ENCODE results near the gene ADPRM. TPM values are rescaled to one million over a fixed set of nuclear protein-coding genes. Genes with fewer than 3 reads are reported as not detected.

Gene ADPRM
- polyA plus RNA-seq, 2 of the 4 experiments (the other 2 are of a cell fraction), result 8.3 to 25.2 TPM

Other genes starting within 250 kb of the ADPRM start
- gene MYH4, start 228.0 kb upstream of the ADPRM start, polyA plus RNA-seq (2011; rRNA removed), result not detected in 2 replicates
- gene MYH4, start 228.0 kb upstream of the ADPRM start, polyA plus RNA-seq (2017; fragmentation: RNase III; extraction: RNeasy Plus Mini Kit Qiagen cat#74134 plus additional on column Dnase treatment), result not detected in 3 replicates
- gene MYH1, start 179.1 kb upstream of the ADPRM start, polyA plus RNA-seq (2011; rRNA removed), result not detected in 2 replicates
- not detected in 3 replicates for gene MYH1, start 179.1 kb upstream of the ADPRM start, polyA plus RNA-seq (2017; fragmentation: RNase III; extraction: RNeasy Plus Mini Kit Qiagen cat#74134 plus additional on column Dnase treatment)
- not detected in 2 replicates for gene MYH2, start 147.9 kb upstream of the ADPRM start, polyA plus RNA-seq (2011; rRNA removed)
- not detected in 3 replicates for gene MYH2, start 147.9 kb upstream of the ADPRM start, polyA plus RNA-seq (2017; fragmentation: RNase III; extraction: RNeasy Plus Mini Kit Qiagen cat#74134 plus additional on column Dnase treatment)
- gene MYH3, start 40.3 kb upstream of the ADPRM start, polyA plus RNA-seq (2011; rRNA removed), result 1.6 TPM in 2 replicates
- 2.1 to 2.6 TPM (median 2.2 TPM) in 3 replicates for gene MYH3, start 40.3 kb upstream of the ADPRM start, polyA plus RNA-seq (2017; fragmentation: RNase III; extraction: RNeasy Plus Mini Kit Qiagen cat#74134 plus additional on column Dnase treatment)
- gene SCO1, start 61 bp upstream of the ADPRM start, polyA plus RNA-seq (2011; rRNA removed), result 43.1 and 55.8 TPM in 2 replicates
- gene SCO1, start 61 bp upstream of the ADPRM start, polyA plus RNA-seq (2017; fragmentation: RNase III; extraction: RNeasy Plus Mini Kit Qiagen cat#74134 plus additional on column Dnase treatment), result 52.2 to 58.1 TPM (median 53.6 TPM) in 3 replicates
- gene TMEM220, start 32.4 kb downstream of the ADPRM start, polyA plus RNA-seq (2011; rRNA removed), result 6.0 and 6.3 TPM in 2 replicates
- 3.8 to 4.4 TPM (median 3.9 TPM) in 3 replicates for gene TMEM220, start 32.4 kb downstream of the ADPRM start, polyA plus RNA-seq (2017; fragmentation: RNase III; extraction: RNeasy Plus Mini Kit Qiagen cat#74134 plus additional on column Dnase treatment)
- gene TMEM238L, start 106.5 kb downstream of the ADPRM start, polyA plus RNA-seq (2011; rRNA removed), result not detected in 2 replicates
- not detected in 3 replicates for gene TMEM238L, start 106.5 kb downstream of the ADPRM start, polyA plus RNA-seq (2017; fragmentation: RNase III; extraction: RNeasy Plus Mini Kit Qiagen cat#74134 plus additional on column Dnase treatment)
- gene PIRT, start 140.5 kb downstream of the ADPRM start, polyA plus RNA-seq (2011; rRNA removed), result not detected in 2 replicates
- gene PIRT, start 140.5 kb downstream of the ADPRM start, polyA plus RNA-seq (2017; fragmentation: RNase III; extraction: RNeasy Plus Mini Kit Qiagen cat#74134 plus additional on column Dnase treatment), result not detected in 3 replicates

All from A549 (cell line).